Measurements from ENCODE around the gene TCEA2. TPM values are rescaled to one million over a fixed set of nuclear protein-coding genes. Genes with fewer than 3 reads are reported as not detected.

TCEA2 gene
- total RNA-seq, 3 donors from 2014 or later (not counting 1 experiment from before 2014, with no cell fraction given) = 25.0 to 28.7 (median 28.5) TPM

DNA sequence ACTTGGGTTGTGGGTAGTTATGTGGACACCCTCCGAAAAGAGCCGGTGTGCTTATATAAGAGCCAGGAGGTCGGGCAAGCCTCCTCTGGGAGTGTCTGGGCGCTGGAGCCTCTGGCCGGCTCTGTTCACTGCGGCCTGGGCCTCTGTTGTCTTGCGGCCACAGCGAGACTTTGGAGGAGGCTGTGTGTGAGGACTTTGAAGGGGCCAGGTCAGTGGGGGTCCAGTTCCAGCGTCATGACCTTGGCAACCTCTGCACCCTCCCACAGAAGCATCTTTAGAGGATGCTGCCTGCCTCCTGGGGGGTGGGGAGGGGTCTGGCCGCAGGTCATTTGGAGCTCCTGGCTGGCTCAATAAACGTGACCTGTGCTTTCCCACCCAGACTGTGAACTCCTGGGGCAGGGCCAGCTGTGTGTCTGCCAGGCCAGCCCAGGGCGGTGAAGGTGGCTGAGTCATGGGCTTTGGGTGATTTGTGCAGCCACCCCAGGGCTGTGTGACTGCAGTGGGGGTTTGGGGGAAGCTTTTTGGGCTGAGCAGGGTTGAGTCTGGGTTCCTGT lies 1.2 kb downstream of the TCEA2 start:
- H3K36me3 ChIP-seq (ENCODE audit: control insufficient read depth, insufficient read depth, low read length) = no peaks in the 10 kb centered on the region
- H3K4me1 ChIP-seq (ENCODE audit: control insufficient read depth, insufficient read depth, low read length) = peaks cover 68% of the 10 kb centered on the region
- no peak for ATAC-seq
- no peaks in the 10 kb centered on the region for H3K36me3 Mint-ChIP-seq
- intact Hi-C loops (cut with micrococcal nuclease) = no loop called here
- H3K4me3 Mint-ChIP-seq = peak overlapping the region; percentile 86
- H3K4me1 Mint-ChIP-seq = peaks cover 30 to 62% of the 10 kb centered on the region in 2 donors
- H3K27me3 ChIP-seq (ENCODE audit: control insufficient read depth, insufficient read depth, low read length) = no peaks in the 10 kb centered on the region
- 74% methylated on average over 12 of the region's 12 CpGs for WGBS (ENCODE audit: insufficient coverage)
- no peaks in the 10 kb centered on the region for H3K27me3 Mint-ChIP-seq (ENCODE audit: low read depth in 2 of 2)
- H3K9me3 Mint-ChIP-seq = no peaks in the 10 kb centered on the region
- DNase-seq = no peak
- no peak overlapping the region for H3K27ac ChIP-seq (ENCODE audit: low read length)
- TF ChIP-seq, protein P1, sequence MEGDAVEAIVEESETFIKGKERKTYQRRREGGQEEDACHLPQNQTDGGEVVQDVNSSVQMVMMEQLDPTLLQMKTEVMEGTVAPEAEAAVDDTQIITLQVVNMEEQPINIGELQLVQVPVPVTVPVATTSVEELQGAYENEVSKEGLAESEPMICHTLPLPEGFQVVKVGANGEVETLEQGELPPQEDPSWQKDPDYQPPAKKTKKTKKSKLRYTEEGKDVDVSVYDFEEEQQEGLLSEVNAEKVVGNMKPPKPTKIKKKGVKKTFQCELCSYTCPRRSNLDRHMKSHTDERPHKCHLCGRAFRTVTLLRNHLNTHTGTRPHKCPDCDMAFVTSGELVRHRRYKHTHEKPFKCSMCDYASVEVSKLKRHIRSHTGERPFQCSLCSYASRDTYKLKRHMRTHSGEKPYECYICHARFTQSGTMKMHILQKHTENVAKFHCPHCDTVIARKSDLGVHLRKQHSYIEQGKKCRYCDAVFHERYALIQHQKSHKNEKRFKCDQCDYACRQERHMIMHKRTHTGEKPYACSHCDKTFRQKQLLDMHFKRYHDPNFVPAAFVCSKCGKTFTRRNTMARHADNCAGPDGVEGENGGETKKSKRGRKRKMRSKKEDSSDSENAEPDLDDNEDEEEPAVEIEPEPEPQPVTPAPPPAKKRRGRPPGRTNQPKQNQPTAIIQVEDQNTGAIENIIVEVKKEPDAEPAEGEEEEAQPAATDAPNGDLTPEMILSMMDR (IDR thresholded peaks at IDR 0.05) = no peak
- no peaks in the 10 kb centered on the region for H3K9me3 ChIP-seq (ENCODE audit: control insufficient read depth, insufficient read depth, low read length)
- H3K4me3 ChIP-seq (ENCODE audit: low read length) = no peak overlapping the region
- peak overlapping the region in 1 of 2 donors; percentile 87 for H3K27ac Mint-ChIP-seq

DNA sequence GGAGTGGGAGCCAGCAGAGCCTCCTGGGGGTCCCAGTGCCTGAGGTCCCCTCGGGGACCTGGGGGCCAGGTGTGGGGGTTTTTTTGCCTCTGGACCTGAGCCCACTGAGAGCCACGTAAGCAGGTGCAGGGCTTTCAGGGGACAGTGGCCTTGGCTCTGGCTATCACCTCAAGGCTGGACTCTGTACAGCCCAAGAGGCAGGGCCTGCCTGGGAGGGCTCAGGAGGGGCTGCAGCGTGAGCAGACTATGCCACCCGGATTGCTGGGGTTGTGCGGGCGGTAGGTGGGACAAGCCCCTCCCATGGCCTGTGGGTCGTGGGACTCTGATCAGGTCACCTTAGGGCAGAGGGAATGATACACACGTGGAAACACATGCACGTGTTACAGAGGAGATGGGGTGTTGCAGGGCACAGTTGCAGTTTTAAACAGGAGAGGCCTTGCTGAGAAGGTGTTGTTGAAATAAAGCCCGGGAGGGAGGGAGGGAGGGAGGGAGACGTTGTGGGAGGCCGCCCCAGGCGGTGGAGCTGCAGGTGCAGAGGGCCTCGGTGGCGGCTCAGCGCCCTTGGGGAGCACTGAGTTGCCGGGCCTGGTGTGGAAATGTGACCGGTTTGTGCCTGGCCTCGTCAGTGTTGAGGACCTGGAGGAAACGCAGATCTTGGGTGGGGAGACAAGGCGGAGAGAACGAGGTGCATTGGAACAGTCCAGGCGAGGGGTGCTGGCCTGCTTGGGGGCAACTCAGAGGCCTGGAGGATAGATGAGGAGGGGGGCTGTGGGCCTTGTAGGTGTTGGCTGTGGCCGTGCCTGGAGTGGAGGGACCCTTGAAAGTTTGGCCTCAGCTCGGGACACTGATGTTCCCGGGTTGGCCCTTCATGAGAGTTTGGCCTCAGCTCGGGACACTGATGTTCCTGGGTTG lies 2.3 kb downstream of the TCEA2 start:
- 50% methylated on average over 27 of the region's 27 CpGs for WGBS (ENCODE audit: insufficient coverage)
- Histone ChIP-seq H3K4me3 (ENCODE audit: low read length) (no peak overlapping the region), H3K36me3 (ENCODE audit: control insufficient read depth, insufficient read depth, low read length) (no peaks in the 10 kb centered on the region), H3K27ac (ENCODE audit: low read length) (peak overlapping the region; percentile 58), H3K9me3 (ENCODE audit: control insufficient read depth, insufficient read depth, low read length) (no peaks in the 10 kb centered on the region), H3K27me3 (ENCODE audit: control insufficient read depth, insufficient read depth, low read length) (no peaks in the 10 kb centered on the region), H3K4me1 (ENCODE audit: control insufficient read depth, insufficient read depth, low read length) (peaks cover 79% of the 10 kb centered on the region)
- no peaks in the 10 kb centered on the region for H3K27me3 Mint-ChIP-seq (ENCODE audit: low read depth in 2 of 2)
- ATAC-seq (no peak), DNase-seq (peak in 1 of 2 donors; percentile 50)
- no peaks in the 10 kb centered on the region for H3K9me3 Mint-ChIP-seq
- peak overlapping the region; percentile 71 to 87 for H3K27ac Mint-ChIP-seq
- peak overlapping the region; percentile 74 for H3K4me3 Mint-ChIP-seq
- no peaks in the 10 kb centered on the region for H3K36me3 Mint-ChIP-seq
- intact Hi-C loops (cut with micrococcal nuclease) = no loop called here
- TF ChIP-seq, protein P1 (IDR thresholded peaks at IDR 0.05) = no peak
- H3K4me1 Mint-ChIP-seq = peaks cover 30 to 62% of the 10 kb centered on the region in 2 donors

DNA sequence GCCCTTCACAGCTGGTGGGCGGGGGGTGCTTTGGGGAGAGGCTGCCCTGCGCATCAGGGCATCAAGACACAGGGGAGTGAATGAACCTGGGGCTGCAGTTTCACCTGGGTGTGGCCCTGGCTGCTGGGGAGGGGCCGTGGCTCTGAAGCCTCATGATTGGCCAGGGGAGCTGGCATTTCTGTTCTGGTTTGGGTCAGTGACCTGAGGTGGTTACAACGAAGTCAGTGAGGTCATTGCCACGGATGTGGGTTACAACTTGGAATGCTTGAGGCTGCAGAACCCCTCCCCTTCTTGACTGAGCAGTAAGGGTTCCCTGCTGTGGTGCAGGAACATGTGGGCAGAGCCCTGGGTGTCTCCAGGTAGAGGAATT lies 3.0 kb downstream of the TCEA2 start:
- no peaks in the 10 kb centered on the region for H3K36me3 ChIP-seq (ENCODE audit: control insufficient read depth, insufficient read depth, low read length)
- WGBS (ENCODE audit: insufficient coverage) = 13% methylated on average over 5 of the region's 5 CpGs
- H3K9me3 Mint-ChIP-seq = no peaks in the 10 kb centered on the region
- H3K27me3 Mint-ChIP-seq (ENCODE audit: low read depth in 2 of 2) = no peaks in the 10 kb centered on the region
- peak overlapping the region; percentile 71 to 87 for H3K27ac Mint-ChIP-seq
- H3K4me1 Mint-ChIP-seq = peaks cover 30 to 62% of the 10 kb centered on the region in 2 donors
- H3K27ac ChIP-seq (ENCODE audit: low read length) = peak overlapping the region; percentile 58
- TF ChIP-seq, protein P1 (IDR thresholded peaks at IDR 0.05) = no peak
- intact Hi-C loops (cut with micrococcal nuclease) = no loop called here
- H3K9me3 ChIP-seq (ENCODE audit: control insufficient read depth, insufficient read depth, low read length) = no peaks in the 10 kb centered on the region
- peak; percentile 70 to 81 for DNase-seq
- ATAC-seq = peak; percentile 75 to 81 (median 80)
- no peak overlapping the region for H3K4me3 ChIP-seq (ENCODE audit: low read length)
- H3K4me3 Mint-ChIP-seq = peak overlapping the region; percentile 74
- H3K27me3 ChIP-seq (ENCODE audit: control insufficient read depth, insufficient read depth, low read length) = no peaks in the 10 kb centered on the region
- peaks cover 79% of the 10 kb centered on the region for H3K4me1 ChIP-seq (ENCODE audit: control insufficient read depth, insufficient read depth, low read length)
- H3K36me3 Mint-ChIP-seq = no peaks in the 10 kb centered on the region

All from natural killer cell (primary cell).